H4 (cell line): ENCODE data around the gene TRAT1. TPM values are rescaled to one million over a fixed set of nuclear protein-coding genes. Genes with fewer than 3 reads are reported as not detected.

Source experiments
- DNase-seq: peaks from one replicate; pipeline ENCODE4 v3.0.0-alpha.2; 2015; ENCODE audit warnings: low spot score
- total RNA-seq: library from RNA; depleted of rRNA; stranded (reverse); fragments of >200 nt; shearing (Covaris generic); gene quantifications from 2 replicates; pipeline ENCODE4 v1.2.3, GENCODE V29; 2014; rRNA removed

TRAT1 gene
- total RNA-seq, 1 experiment from 2014 or later, result not detected

- no peak for DNase-seq
These were observed 38.8 kb downstream of the TRAT1 start for GRCh38 chr3:108861401-108861800.

GRCh38 chr3:108862865-108863798, 40.5 kb downstream of the TRAT1 start:
- peak; percentile 69 for DNase-seq

- DNase-seq, result no peak
These were observed 41.2 kb downstream of the TRAT1 start for GRCh38 chr3:108863799-108864135.

- DNase-seq, result no peak
These were observed 55.3 kb downstream of the TRAT1 start for GRCh38 chr3:108877901-108878300.

- DNase-seq, result no peak
These were observed 57.3 kb downstream of the TRAT1 start for GRCh38 chr3:108879915-108880314.

- DNase-seq, result no peak
These were observed 60.2 kb downstream of the TRAT1 start for GRCh38 chr3:108882762-108883161.

- no peak for DNase-seq
These were observed 60.8 kb downstream of the TRAT1 start for GRCh38 chr3:108883373-108883772.

GRCh38 chr3:108887121-108887520, 64.5 kb downstream of the TRAT1 start:
- DNase-seq, result no peak

- no peak for DNase-seq
These were observed 65.2 kb downstream of the TRAT1 start for GRCh38 chr3:108887777-108888176.

GRCh38 chr3:108891833-108892232, 69.2 kb downstream of the TRAT1 start:
- no peak for DNase-seq

- no peak for DNase-seq
These were observed 72.4 kb downstream of the TRAT1 start for GRCh38 chr3:108894981-108895380.

GRCh38 chr3:108897883-108898282, 75.3 kb downstream of the TRAT1 start:
- DNase-seq, result no peak

- DNase-seq, result no peak
These were observed 76.9 kb downstream of the TRAT1 start for GRCh38 chr3:108899530-108899929.

Other genes with a start within 250 kb of the TRAT1 start
- gene CIP2A, start 233.3 kb upstream of the TRAT1 start, total RNA-seq, result 15.4 and 22.3 TPM in 2 replicates
- gene DZIP3, start 233.1 kb upstream of the TRAT1 start, total RNA-seq, result 8.0 and 11.7 TPM in 2 replicates
- gene RETNLB, start 65.4 kb upstream of the TRAT1 start, total RNA-seq, result not detected in 2 replicates
- gene GUCA1C, start 131.1 kb downstream of the TRAT1 start, total RNA-seq, result not detected in 2 replicates